ENCODE measurements around the gene EIPR1.

EIPR1 gene

GRCh38 chr2:3141696-3142095, 235.9 kb downstream of the EIPR1 start:
- no peak for DNase-seq

DNA sequence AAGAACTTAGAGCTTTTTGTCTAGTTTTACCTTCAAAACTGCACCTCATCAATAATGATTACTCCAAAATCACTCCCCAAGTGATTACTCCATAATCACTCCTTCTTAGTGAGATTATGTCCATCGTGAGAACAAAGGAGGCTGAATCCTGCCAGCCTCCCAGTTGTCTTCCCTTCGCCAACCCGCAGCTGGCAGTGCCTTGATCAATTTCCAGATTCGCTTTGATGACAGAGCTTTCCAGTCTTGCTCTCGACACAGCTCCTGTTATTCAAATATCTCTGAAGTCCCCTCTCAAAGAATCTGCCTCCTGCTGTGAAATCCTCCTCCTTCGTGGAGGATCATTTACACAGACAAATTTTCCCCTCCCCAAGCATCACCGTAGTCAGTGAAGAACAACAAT, 237.7 kb downstream of the EIPR1 start:
- no peak for DNase-seq

Measured in GF-D8 (cell line).